Ascending aorta (tissue), 2 donors: ENCODE measurements around the gene CTIF. TPM values are rescaled to one million over a fixed set of nuclear protein-coding genes. Genes with fewer than 3 reads are reported as not detected.
A peak's percentile ranks its signal among the peaks of the same experiment; 100 is the strongest.

Experiments
- DNase-seq, 2 donors: peaks; one replicate each; pipeline ENCODE4 v3.0.0-alpha.2; 2019; ENCODE audit warnings: low spot score in 2 of 2
- H3K27ac ChIP-seq, 2 donors: fragments of 200-600 bp; sonication (generic); one replicate each; pipeline ENCODE4 v1.5.1; 2016 to 2017; ENCODE audit warnings: mild to moderate bottlenecking in 1 of 2
- H3K27me3 ChIP-seq: fragments of 200-600 bp; sonication (generic); one replicate; pipeline ENCODE4 v1.5.1; 2017
- H3K36me3 ChIP-seq, 2 donors: fragments of 200-600 bp; sonication (generic); one replicate each; pipeline ENCODE4 v1.5.1; 2016
- H3K4me1 ChIP-seq, 2 donors: fragments of 200-600 bp; sonication (generic); one replicate each; pipeline ENCODE4 v1.5.1; 2016 to 2017; ENCODE audit warnings: mild to moderate bottlenecking in 1 of 2
- H3K4me3 ChIP-seq, 2 donors: fragments of 200-600 bp; sonication (generic); one replicate each; pipeline ENCODE4 v1.5.1; 2016 to 2017; ENCODE audit warnings: mild to moderate bottlenecking in 1 of 2
- H3K9me3 ChIP-seq, 2 donors: fragments of 200-600 bp; sonication (generic); one replicate each; pipeline ENCODE4 v1.5.1; 2016
- intact Hi-C: fragments of 100-400 bp; cut with DNase I; formaldehyde crosslinking; loops from one replicate; pipeline ENCODE4 v1.15.1; 2023
- total RNA-seq: library from RNA; depleted of rRNA; stranded (reverse); fragments of >200 nt; gene quantifications from one replicate; pipeline ENCODE4 v1.1.0, GENCODE V29; 2016
- TF ChIP-seq, protein P1 (sequence below), 3 experiments: fragments of 200-600 bp in 2 of 3; fragments of 450-650 bp in 1 of 3; sonication (generic) in 2 of 3; IDR thresholded peaks; one replicate each; pipeline ENCODE4 v1.5.1; 2016 to 2019; ENCODE audit warnings: antibody characterized with exemption in 3 of 3, mild to moderate bottlenecking in 1 of 3, moderate library complexity in 1 of 3

CTIF gene
- total RNA-seq, 1 donor from 2014 or later = 55.3 TPM

DNA sequence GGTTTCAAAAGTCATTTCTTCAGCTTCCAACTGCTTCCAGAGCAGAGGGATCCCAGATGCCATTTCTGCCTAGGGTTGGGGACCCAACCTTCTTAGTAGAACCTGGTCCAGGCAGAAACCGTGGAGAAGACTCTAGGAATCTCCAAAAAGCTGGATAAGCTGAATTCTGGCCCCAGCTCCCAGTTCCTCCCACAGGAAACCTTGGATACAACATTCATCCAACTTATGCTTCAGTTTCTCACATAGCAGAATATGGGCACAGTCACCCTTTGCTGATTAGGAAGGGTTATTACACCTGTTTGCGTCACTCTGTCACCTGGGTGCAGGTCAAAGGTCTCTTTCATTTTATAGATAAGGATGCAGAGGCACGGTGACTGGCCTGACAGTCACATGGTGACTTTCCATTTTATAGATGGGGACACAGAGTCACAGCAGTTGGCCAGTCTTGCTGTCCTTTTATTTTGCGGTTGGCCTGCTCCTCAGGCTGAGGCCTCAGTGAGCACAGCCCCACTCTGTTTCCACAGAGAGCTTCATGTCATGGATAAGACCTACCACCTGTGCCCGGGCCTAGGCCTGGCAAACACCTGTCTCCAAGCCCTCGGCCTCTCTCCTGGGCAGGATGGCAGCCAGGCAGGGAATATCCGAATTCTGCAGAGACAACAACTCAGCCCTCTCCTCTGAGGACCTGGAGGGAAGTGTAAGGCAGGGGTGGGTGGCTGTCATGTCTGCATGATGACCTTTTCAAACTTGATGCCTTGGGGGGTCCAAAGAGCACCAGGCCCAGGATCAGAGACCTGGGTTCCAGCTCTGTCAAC lies 263.1 kb downstream of the CTIF start:
- TF ChIP-seq, protein P1, sequence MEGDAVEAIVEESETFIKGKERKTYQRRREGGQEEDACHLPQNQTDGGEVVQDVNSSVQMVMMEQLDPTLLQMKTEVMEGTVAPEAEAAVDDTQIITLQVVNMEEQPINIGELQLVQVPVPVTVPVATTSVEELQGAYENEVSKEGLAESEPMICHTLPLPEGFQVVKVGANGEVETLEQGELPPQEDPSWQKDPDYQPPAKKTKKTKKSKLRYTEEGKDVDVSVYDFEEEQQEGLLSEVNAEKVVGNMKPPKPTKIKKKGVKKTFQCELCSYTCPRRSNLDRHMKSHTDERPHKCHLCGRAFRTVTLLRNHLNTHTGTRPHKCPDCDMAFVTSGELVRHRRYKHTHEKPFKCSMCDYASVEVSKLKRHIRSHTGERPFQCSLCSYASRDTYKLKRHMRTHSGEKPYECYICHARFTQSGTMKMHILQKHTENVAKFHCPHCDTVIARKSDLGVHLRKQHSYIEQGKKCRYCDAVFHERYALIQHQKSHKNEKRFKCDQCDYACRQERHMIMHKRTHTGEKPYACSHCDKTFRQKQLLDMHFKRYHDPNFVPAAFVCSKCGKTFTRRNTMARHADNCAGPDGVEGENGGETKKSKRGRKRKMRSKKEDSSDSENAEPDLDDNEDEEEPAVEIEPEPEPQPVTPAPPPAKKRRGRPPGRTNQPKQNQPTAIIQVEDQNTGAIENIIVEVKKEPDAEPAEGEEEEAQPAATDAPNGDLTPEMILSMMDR (IDR thresholded peaks at IDR 0.05) = no peak
- Histone ChIP-seq H3K9me3 (no peaks in the 10 kb centered on the region), H3K27ac (peak overlapping the region; percentile 86 to 88), H3K27me3 (no peaks in the 10 kb centered on the region), H3K4me3 (no peak overlapping the region), H3K36me3 (no peaks in the 10 kb centered on the region), H3K4me1 (peaks cover 25 to 63% of the 10 kb centered on the region in 2 donors)
- intact Hi-C loops = loop anchor here (5.0 kb wide), 1 partner anchor 70 kb away; no protein-coding TSS in a partner anchor
- peak in 1 of 2 donors; percentile 62 for DNase-seq

DNA sequence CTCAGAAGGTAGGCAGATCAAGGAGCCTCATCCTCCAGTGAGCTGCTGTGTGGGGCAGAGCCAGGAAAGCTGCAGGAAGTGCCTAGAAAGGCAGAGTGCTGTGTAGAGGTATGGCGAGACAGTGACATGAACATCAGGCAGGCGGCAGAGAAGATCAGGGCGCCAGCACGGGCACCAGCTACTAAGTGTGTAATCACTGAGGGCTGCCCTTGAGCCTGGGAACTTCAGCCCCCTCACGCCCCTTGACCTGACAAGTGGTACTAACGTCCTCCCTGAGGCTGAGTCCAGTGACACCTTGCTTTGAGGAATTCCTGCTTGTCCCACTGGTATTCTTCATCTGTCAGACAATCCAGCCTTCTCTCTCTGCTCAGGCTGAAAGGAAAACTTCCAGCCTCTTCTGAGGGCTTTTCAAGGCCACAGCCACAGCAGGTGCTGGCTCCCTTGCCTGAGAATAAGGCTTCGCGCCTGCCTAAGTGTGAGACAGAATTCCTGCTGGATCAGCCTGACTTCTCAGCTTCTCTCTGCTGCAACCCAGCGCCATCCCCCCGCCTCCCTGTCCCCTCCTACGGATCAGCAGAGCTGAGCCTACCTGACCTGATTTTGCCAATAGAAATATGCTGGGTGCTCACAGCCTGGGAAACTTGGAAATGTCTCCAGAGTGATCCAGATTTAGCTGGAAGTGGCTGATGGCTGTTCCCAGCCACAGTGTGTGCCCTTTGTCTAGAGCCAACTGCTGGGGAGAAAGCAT lies 263.9 kb downstream of the CTIF start:
- DNase-seq = peak; percentile 44 to 79
- TF ChIP-seq, protein P1 (IDR thresholded peaks at IDR 0.05) = no peak
- no peaks in the 10 kb centered on the region for H3K36me3 ChIP-seq
- peaks cover 25 to 66% of the 10 kb centered on the region in 2 donors for H3K4me1 ChIP-seq
- no peaks in the 10 kb centered on the region for H3K27me3 ChIP-seq
- intact Hi-C loops = loop anchor here (5.0 kb wide), 1 partner anchor 70 kb away; no protein-coding TSS in a partner anchor
- no peak overlapping the region for H3K4me3 ChIP-seq
- H3K9me3 ChIP-seq = no peaks in the 10 kb centered on the region
- peak overlapping the region; percentile 86 to 88 for H3K27ac ChIP-seq

DNA sequence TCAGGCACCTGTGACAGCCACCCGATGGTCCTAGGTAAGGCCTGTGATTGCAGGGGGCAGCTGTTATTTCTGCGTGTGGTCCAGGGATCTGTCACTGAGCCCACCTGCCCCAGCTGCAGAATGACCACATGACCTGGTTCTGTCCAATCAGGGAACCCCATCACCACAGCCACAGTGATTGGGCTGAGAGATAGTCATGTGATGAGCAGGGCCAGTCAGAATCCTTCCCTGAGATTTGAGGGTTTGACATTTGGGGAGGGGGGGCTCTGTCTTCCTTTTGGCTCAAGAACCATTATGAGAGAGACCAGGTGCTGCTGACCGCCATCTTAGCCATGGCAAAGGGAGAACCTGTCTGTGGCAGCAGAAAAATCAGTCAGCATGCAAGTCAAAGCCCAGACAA lies 264.7 kb downstream of the CTIF start:
- TF ChIP-seq, protein P1 (IDR thresholded peaks at IDR 0.05) = no peak
- intact Hi-C loops = loop anchor here (5.0 kb wide), 1 partner anchor 69 kb away; no protein-coding TSS in a partner anchor
- H3K36me3 ChIP-seq = no peaks in the 10 kb centered on the region
- DNase-seq = peak in 1 of 2 donors; percentile 40
- H3K9me3 ChIP-seq = no peaks in the 10 kb centered on the region
- H3K4me1 ChIP-seq = peaks cover 25 to 70% of the 10 kb centered on the region in 2 donors
- H3K4me3 ChIP-seq = no peak overlapping the region
- no peaks in the 10 kb centered on the region for H3K27me3 ChIP-seq
- peak overlapping the region; percentile 86 to 88 for H3K27ac ChIP-seq

DNA sequence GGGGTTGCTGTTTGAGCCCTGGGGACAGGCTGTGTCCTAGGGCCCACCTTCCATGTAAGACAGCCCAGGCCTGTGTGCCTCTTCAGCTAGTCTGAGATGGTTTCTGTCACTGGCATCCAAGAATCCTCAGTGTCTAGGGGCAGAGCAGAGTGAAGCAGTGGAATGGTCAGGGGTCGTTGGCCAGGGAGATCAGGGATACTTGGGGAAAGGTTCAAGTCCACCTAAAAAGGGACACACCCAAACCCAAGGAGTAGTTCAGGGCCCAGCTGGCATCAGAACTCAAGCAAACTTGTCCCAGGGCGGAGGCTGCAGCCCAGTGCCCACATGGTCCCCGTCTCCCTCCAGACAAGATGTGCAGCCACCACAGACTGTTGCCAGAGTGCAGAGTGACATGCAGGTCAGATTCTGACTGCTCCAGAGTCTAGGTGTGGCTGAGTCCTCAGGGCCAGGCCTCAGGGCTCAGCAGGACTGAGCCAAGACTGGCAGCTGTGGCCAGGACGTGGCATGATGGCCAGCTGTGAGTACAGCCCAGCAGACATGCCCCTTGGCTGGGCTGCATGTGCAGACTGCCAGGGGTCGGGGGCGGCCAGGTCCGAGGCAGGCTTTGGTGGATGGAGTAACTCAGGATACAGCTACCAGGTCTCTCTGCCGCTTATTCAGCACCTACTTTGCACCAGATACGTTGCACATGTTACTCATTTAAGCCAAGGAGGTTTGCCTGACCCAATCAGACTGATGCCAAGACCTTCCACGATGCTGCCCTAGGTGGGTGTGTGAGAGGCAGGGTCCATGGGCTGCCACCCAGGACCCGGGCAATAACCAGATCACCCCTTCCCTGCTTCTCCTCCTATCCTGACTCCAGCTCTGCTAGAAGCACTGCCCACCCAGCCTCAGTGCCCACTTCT lies 265.4 kb downstream of the CTIF start:
- DNase-seq = peak in 1 of 2 donors; percentile 65

More for the DNA sequence above, 265.4 kb downstream of the CTIF start:
- Histone ChIP-seq H3K27ac (peak overlapping the region; percentile 86 to 88), H3K4me1 (peaks cover 25 to 75% of the 10 kb centered on the region in 2 donors), H3K9me3 (no peaks in the 10 kb centered on the region), H3K36me3 (no peaks in the 10 kb centered on the region), H3K4me3 (no peak overlapping the region), H3K27me3 (no peaks in the 10 kb centered on the region)
- intact Hi-C loops = loop anchor here (5.0 kb wide), 1 partner anchor 68 kb away; no protein-coding TSS in a partner anchor
- TF ChIP-seq, protein P1 (IDR thresholded peaks at IDR 0.05) = no peak
